GM12891 (cell line): ENCODE data around the gene TMEM120A.

Experiments
- DNase-seq: peaks from one replicate; pipeline ENCODE4 v3.0.0; 2011; ENCODE audit warnings: low spot score; ENCODE audit not compliant: insufficient read length
- FAIRE-seq: peaks from 2 replicates; lab custom pipeline; 2011; peaks lifted over from hg19 to GRCh38; lab: Jason Lieb, UNC
- PAX5 ChIP-seq: IDR thresholded peaks from 2 replicates; pipeline ENCODE4 v1.6.1; 2011; ENCODE audit warnings: low read length, moderate library complexity, mild to moderate bottlenecking; ENCODE audit not compliant: insufficient read depth, severe bottlenecking
- POLR2A ChIP-seq: IDR thresholded peaks from 2 replicates; pipeline ENCODE4 v1.6.1; 2011; ENCODE audit warnings: low read depth, low read length, control low read depth
- POLR2AphosphoS5 ChIP-seq: IDR thresholded peaks from 2 replicates; pipeline ENCODE4 v1.6.1; 2011; ENCODE audit warnings: low read depth, low read length, control low read depth
- POU2F2 ChIP-seq: IDR thresholded peaks from 2 replicates; pipeline ENCODE4 v1.6.1; 2011; ENCODE audit warnings: low read depth, mild to moderate bottlenecking, control low read depth, low read length, moderate library complexity
- SPI1 ChIP-seq: IDR thresholded peaks from 2 replicates; pipeline ENCODE4 v1.6.1; 2011; ENCODE audit warnings: low read depth, low read length, control low read depth
- TAF1 ChIP-seq: IDR thresholded peaks from 2 replicates; pipeline ENCODE4 v1.6.1; 2011; ENCODE audit warnings: low read depth, low read length, control low read depth

Gene TMEM120A

GRCh38 chr7:75996476-75996875 is 2.1 kb upstream of the TMEM120A start:
- FAIRE-seq (no peak), DNase-seq (no peak)
- no peak for TF ChIP-seq TAF1
- no peak for TF ChIP-seq SPI1
- TF ChIP-seq POU2F2, result no peak
- no peak for TF ChIP-seq PAX5
- no peak for TF ChIP-seq POLR2AphosphoS5
- TF ChIP-seq POLR2A, result no peak

- FAIRE-seq (no peak), DNase-seq (no peak)
- no peak for TF ChIP-seq TAF1
- no peak for TF ChIP-seq POLR2A
- TF ChIP-seq SPI1, result no peak
- TF ChIP-seq POLR2AphosphoS5, result no peak
- no peak for TF ChIP-seq PAX5
- TF ChIP-seq POU2F2, result no peak
Observed at GRCh38 chr7:75995996-75996395, 1.6 kb upstream of the TMEM120A start.

GRCh38 chr7:75995052-75995471 is 667 bp upstream of the TMEM120A start:
- no peak for TF ChIP-seq POLR2AphosphoS5
- TF ChIP-seq SPI1, result no peak
- TF ChIP-seq TAF1, result no peak
- no peak for TF ChIP-seq PAX5
- TF ChIP-seq POLR2A, result no peak
- no peak for TF ChIP-seq POU2F2
- no peak for FAIRE-seq
- DNase-seq, result no peak

DNA sequence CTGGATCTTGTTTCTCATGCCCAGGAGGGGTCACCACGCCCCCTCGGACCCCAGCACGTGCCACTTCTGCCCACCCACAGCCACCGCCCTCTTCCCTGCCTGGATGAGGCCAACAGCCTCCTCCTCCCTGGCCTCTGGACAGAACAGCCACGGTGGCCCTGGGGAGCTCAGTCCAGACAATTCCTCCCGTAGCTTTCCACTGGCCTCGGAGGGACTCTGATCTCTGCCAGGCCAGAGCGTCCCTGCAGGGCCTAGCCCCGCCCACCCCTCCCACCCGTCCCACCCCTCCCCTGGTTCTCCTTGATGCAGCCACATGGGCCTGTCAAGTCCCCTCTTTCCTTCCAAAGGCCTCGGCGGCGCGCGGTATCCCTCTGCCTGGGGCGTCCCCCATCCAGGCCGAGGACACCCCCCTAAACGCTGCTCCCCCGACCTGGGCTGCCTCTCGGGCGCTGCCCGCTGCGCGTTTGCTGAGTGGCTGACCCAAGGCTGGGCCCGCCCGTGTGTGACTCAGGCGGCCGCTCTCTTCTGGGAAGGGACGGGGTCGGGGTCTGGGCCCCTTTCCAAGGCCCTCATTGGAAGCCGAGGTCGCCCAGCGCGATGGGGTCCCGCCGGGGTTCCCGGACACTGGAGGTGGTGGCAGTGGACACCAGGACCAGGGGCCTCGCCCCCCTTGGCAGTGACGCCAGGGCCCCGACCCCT is 557 bp downstream of the TMEM120A start:
- DNase-seq, result peak; percentile 59
- TF ChIP-seq POLR2AphosphoS5, result no peak
- TF ChIP-seq POU2F2, result no peak
- FAIRE-seq, result no peak

GRCh38 chr7:75992083-75992755 is 2.2 kb downstream of the TMEM120A start:
- DNase-seq (no peak), FAIRE-seq (no peak)
- no peak for TF ChIP-seq PAX5
- no peak for TF ChIP-seq TAF1
- TF ChIP-seq SPI1, result no peak
- TF ChIP-seq POLR2A, result no peak
- TF ChIP-seq POU2F2, result no peak

GRCh38 chr7:75991531-75992082 is 2.8 kb downstream of the TMEM120A start:
- no peak for TF ChIP-seq TAF1
- no peak for TF ChIP-seq PAX5
- TF ChIP-seq POLR2A, result no peak
- FAIRE-seq (no peak), DNase-seq (no peak)

DNA sequence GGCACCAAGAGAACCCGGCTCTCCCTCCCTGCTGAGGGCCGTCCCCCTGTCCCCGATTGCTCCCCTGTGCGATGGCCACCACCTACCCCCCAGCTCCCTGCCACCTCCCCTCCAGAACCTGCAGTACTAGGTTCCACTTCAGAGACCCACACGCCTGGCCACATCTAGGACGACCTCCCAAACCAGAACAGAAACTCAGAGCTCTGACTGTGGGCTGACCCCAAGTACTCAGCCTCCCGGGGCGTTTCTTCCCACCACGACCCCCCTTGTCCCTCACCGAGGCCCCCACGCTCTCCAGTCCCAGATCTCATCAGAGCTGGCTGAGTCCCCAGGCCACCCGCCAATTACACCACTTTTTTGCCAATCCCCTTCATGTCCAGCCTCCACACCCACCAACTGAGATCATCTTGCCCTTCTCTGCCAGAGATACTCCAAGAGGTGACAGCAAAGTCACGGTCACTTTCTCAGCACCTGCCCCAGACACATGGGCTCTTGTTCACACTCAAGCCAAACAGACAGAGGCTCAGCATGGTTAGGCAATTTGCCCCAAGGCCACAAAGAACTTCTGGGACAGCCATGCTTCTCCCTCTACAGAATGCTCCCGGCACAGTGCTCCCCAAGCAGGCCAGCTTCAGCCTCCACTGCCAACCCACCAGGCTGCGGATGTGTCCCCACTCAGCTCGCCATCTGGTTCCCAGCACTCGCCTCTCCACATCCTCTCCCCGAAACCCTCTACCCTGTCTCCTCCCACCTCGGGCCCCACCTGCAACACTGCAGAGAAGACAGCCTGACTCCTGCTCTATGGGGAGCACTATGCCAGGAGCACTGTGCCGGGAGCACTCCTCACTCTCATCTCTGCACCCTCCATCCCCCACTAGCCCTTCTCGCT is 4.7 kb downstream of the TMEM120A start:
- DNase-seq (peak; percentile 36), FAIRE-seq (no peak)
- TF ChIP-seq TAF1, result no peak
- TF ChIP-seq POU2F2, result no peak
- TF ChIP-seq POLR2AphosphoS5, result no peak

DNA sequence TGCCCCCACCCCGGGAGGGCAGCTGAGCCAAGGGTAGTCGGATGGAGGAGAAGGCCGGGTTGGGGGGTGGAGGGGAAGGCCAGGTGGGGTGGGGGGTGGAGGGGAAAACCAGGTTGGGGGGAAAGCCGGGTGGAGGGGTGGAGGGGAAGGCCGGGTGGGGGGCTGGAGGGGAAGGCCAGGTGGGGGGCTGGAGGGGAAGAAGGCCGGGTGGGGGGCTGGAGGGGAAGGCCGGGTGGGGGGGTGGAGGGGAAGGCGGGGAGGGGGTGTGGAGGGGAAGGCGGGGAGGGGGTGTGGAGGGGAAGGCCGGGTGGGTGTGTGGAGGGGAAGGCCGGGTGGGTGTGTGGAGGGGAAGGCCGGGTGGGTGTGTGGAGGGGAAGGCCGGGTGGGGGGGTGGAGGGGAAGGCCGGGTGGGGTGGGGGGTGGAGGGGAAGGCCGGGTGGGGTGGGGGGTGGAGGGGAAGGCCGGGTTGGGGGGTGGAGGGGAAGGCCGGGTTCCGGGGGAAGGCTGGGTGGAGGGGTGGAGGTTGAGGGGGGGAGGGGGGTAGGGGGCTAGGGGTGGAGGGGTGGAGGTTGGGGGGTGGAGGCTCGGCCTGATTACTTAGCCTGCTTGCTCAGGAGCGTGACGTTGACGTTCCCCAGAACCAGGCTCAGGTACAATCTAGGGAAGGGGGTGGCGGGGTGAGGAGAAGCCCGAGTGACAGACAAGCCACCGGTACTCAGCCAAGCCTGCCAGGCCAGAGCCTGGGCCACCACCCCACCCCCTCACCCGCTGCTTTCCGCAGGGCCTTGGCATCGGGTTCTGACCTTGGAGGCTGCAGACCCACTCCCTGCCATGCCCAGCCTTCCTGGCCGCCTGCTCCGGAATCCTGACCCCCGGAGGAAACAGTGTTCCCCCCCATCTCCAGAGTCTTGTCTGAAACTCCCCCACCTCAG is 5.6 kb downstream of the TMEM120A start:
- no peak for FAIRE-seq
- DNase-seq, result peak; percentile 52
- TF ChIP-seq POLR2AphosphoS5 (no peak), SPI1 (no peak), POLR2A (no peak), PAX5 (no peak), POU2F2 (no peak)

GRCh38 chr7:75987805-75988567 is 6.4 kb downstream of the TMEM120A start:
- FAIRE-seq (no peak), DNase-seq (no peak)
- TF ChIP-seq POU2F2 (no peak), PAX5 (no peak), TAF1 (no peak), SPI1 (no peak), POLR2A (no peak), POLR2AphosphoS5 (no peak)
